HG03097 (cell line): ENCODE measurements around the gene WWOX.

Source experiments
- ATAC-seq: cut with Tn5 transposase; IDR thresholded peaks from one replicate; pipeline ENCODE4 v1.9.1; 2021; ENCODE audit not compliant: unreplicated experiment, low FRiP score

WWOX gene

DNA sequence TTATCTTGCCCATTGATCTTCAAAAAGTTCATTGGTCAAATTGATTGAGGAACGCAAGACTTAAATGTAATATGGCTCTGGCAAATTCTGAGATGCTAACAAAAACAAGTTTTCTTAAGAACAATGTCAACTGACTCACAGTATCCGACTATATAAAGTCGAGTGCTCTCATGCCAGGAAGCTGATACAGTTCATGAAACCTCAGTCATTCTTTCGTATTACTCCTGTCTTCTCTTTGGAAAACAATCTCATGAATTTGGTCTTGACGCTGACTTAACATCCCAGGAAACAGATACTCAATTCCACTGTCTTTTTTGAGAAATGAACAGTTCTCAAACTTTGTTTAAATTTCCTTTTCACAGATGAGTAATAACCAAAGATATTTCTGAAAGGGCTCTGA, 796.2 kb downstream of the WWOX start:
- ATAC-seq = no peak

DNA sequence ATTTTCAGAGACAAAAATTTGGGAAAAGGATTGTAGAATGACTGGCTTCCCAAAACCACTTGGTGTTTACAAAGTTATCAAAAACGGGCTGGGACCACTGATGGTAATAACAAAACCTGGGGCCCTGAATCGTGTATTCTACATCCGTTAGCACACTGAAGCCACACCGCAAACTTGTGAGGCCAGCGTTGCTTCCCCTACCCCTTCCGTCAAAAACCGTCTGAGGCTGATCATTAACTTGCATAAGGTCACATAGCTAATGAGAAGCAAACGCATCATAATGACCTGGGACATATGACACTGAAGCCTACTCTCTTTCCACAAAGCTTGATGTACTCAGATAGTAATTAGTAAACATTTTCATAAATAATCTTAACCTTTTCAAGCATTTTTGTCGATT, 796.8 kb downstream of the WWOX start:
- ATAC-seq = no peak

- no peak for ATAC-seq
These were observed 797.8 kb downstream of the WWOX start for GRCh38 chr16:78897299-78897698.

- ATAC-seq = no peak
These were observed 800.8 kb downstream of the WWOX start for GRCh38 chr16:78900044-78900811.

DNA sequence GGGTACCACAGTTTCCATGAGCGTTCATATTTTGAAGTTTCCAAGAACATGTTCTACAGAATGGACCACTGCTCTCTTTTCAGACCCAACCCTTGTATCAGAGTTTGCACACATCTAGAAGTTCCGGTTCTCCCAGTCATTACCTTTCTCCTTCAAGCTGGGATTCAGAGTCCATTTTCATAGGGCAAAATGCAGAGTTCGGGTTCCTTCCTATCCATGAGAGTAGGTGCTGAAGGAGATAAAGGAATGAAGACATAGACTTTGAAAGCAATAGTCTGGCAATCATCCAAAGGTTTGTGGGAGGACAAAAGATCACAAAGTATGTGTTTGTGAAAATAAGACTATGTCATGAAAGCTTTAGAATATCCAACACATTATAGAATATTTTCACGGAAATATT, 801.5 kb downstream of the WWOX start:
- no peak for ATAC-seq

DNA sequence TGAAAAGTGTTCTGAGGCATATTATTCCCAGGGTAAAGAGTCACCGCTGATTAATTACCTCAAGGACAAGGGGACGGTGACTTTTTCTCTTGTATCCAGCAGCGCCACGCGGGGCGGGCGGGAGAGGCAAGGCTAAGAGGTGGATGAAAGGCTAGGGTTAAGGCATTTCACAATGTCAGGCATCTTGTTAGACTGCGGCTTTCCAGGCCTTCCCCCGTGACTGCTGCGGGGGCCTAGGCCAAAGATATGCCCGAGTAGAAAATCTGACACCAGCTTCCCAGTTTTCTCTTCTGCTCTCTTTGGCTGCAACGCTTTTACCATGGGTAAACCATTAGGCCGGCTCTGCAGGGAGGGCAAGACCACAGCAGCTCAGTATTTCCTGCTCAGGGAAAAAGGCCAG, 802.9 kb downstream of the WWOX start:
- no peak for ATAC-seq

DNA sequence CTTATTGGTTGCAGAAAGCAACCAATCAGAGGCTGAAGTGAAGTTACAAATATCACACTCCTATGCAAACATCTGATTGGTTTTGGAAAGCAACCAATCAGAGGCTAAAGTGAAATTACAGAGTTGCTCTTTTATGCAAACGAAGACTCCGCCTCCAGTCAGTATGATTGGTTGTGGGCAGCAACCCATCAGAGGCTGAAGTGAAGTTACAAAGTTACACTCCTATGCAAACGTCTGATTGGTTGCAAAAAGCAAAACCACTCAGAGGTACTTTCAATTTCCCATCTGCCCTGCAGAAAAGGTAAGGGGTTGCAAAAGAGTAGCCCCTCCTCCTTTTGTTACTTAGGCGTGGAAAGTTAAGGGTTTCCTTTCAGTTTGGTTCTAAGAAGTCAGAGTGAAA, 803.8 kb downstream of the WWOX start:
- no peak for ATAC-seq

DNA sequence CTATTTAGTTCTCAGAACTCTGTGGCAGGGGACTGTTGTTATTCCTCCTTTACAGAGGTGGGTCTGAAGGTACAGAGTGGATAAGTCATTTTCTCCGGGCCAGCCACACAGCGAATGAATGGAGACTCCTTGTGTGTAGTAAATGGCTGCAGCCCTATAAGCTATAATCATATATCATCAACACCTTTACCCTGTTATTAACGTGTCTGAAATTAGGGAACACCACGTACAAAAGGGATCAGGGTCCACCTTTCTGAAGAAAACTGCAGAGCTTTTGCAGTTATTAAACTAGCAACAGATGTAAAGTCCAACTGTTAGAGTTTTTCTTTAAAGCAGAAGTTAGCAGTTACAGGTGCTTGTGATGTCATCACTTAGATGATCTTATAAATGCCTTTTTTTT, 804.4 kb downstream of the WWOX start:
- ATAC-seq = no peak

- ATAC-seq = no peak
These were observed 806.7 kb downstream of the WWOX start for GRCh38 chr16:78906135-78906534.

DNA sequence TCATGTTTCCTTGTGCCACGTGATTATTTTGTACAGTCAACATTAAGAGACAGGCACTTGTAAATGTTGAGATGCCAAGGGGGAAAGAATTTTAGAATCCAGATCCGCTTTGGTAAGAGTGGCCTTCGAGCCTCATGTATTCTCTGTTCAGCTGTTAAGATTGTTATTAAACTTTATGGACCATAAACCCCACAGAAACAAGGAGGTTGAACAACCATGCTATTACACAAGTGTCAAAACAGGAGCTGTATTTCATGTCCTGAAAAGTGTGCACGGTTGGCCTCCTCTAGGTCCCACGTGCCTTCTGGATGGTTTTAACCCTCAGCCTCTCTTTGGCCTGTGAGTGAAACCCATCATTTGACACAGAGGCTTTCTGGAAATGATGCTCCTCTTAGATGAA, 809.8 kb downstream of the WWOX start:
- no peak for ATAC-seq

- no peak for ATAC-seq
These were observed 816.4 kb downstream of the WWOX start for GRCh38 chr16:78915811-78916345.

GRCh38 chr16:78916928-78917545, 817.6 kb downstream of the WWOX start:
- ATAC-seq = no peak

- no peak for ATAC-seq
These were observed 819.4 kb downstream of the WWOX start for GRCh38 chr16:78918805-78919305.

GRCh38 chr16:78919852-78920251, 820.4 kb downstream of the WWOX start:
- ATAC-seq = no peak

DNA sequence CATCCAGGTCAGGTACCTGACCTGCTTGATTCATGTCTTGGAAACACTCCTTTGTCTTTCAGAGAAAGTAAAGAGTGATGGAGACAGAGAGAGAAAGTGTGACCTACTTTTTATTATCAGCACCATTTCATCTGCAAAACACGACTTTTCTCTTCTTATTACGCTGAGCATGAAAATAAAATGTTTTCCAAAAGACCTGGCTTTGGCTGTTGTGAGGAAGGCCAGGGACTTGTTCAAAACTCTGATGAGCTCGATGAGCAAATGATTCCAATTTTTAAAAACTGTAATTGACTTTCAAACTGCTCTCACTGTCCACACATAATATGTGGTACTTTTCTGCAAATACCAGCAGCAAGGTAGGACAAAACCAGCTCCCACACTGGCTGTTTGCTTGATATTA, 821.2 kb downstream of the WWOX start:
- no peak for ATAC-seq

DNA sequence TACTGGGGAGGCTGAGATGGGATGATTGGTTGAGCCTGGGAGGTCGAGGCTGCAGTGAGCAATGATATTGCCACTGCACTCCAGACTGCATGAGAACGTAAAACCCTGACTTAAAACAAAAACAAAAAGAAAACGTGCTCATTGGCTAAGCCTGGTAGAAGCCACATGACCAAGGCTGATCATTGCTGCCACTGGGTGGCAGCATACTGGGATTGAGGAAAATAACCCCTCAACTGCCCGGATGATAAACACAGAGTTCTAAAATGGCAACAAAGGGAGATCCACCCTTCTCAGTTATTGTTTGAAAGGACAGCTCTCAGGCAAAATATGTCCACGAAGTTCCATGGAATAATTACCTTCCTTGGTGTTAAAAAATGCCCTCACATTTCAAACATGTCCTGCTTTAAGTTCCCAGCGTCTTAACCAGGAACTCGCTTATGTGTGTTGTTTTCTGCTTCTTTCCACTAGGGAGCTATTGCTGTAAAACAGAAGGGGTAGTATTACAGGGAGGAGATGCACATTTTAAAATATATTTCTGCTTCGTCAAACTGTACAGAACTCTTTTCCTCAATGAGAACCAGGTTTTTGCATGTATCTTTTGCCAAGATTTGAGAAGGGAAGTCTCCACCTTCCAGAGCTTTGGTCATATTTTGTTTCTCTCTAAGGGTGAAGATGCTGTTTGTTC, 825.8 kb downstream of the WWOX start:
- ATAC-seq = no peak

DNA sequence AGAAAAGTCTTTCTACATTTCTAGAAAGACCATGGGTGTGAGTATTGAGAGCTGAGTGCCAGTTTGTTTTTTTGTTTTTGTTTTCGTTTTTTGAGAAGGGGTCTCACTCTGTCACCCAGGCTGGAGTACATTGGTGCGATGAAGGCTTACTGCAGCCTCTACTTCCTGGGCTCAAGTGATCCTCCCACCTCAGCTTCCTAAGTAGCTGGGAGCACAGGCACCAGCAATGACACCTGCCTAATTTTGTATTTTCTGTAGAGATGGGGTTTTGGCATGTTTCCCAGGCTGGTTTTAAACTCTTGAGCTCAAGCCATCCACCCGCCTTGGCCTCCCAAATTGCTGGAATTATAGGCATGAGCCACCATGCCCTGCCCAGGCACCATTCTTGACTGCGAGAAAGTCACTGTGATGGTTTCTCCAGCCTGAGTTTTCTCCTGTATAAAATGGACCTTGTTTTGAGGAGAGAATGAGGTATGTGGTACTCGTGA, 827.3 kb downstream of the WWOX start:
- ATAC-seq = no peak

- ATAC-seq = no peak
These were observed 828.3 kb downstream of the WWOX start for GRCh38 chr16:78927766-78928165.

- ATAC-seq = no peak
These were observed 830.4 kb downstream of the WWOX start for GRCh38 chr16:78929841-78930240.

DNA sequence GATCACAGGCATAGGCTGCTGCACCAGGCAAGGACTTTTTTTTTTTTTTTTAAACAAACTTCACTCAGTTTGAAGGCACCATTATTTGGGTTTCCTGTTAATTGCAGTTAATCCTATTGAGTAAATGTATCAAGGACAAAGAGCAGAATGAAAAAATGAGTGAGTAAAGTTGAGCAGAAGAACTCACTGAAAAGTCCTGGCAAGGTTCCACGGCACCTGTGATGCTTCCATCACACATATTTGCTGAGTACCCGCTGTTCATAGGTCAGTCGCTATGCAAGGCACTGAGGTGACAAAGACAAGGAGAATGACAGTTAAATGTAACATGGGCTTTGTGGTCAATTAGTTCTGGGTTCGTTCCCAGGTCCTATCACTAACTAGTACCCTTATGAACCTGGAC, 831.1 kb downstream of the WWOX start:
- no peak for ATAC-seq

DNA sequence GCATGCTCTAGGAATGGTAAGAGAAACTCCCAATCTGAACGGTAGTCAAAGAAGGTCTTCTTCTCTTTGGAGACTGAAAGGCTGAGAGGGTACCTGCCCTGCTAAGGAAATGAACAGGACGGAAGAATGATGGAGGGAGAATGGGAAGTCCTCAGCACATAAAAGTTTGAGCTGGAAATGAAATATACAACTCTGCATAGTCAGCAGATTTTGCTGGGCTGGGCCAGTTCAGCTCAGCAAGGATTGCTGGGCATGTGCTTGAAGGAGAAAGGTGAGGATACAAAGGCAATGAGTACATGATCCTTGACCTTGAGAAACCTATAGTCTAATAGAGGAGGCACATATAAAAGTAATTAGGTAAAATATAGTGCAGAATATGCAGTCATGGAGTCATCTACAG, 831.8 kb downstream of the WWOX start:
- ATAC-seq = no peak
